Esophagus squamous epithelium (tissue), 5 donors: ENCODE measurements around the gene COX20. TPM values are rescaled to one million over a fixed set of nuclear protein-coding genes. Genes with fewer than 3 reads are reported as not detected.

Experiments used
- DNase-seq: peaks from one replicate; lab custom pipeline; 2025; lab: John Stamatoyannopoulos, UW
- H3K27ac ChIP-seq, 4 donors: fragments of 200-600 bp; sonication (generic); one replicate each; pipeline ENCODE4 v1.5.1; 2016 to 2019; ENCODE audit warnings: mild to moderate bottlenecking in 1 of 4
- H3K27me3 ChIP-seq, 4 donors: fragments of 200-600 bp; sonication (generic); 1 replicate in 3 of 4; 2 replicates in 1 of 4; pipeline versions ENCODE4 v1.5.1 to v1.6.0; 2017 to 2021; ENCODE audit warnings: antibody characterized with exemption in 1 of 4
- H3K36me3 ChIP-seq, 3 donors: fragments of 200-600 bp; sonication (generic); one replicate each; pipeline ENCODE4 v1.5.1; 2016 to 2019
- H3K4me1 ChIP-seq, 3 donors: fragments of 200-600 bp; sonication (generic); one replicate each; pipeline ENCODE4 v1.5.1; 2017 to 2019
- H3K4me3 ChIP-seq, 4 donors: fragments of 200-600 bp; sonication (generic); 1 replicate in 3 of 4; 2 replicates in 1 of 4; pipeline ENCODE4 v1.5.1; 2016 to 2019; ENCODE audit warnings: mild to moderate bottlenecking in 2 of 4, moderate library complexity in 1 of 4
- H3K9me3 ChIP-seq, 3 donors: fragments of 200-600 bp; sonication (generic); one replicate each; pipeline ENCODE4 v1.5.1; 2016 to 2019
- POLR2A ChIP-seq, 4 donors: fragments of 450-650 bp; IDR thresholded peaks; one replicate each; pipeline ENCODE4 v1.6.1; 2017; ENCODE audit warnings: antibody characterized with exemption in 4 of 4, mild to moderate bottlenecking in 4 of 4, moderate library complexity in 3 of 4
- WGBS, 2 donors: methylation state at CpG; one replicate each; pipeline ENCODE4 v1.1.5; 2018; 5-methylcytosine and 5-hydroxymethylcytosine counted together
- intact Hi-C: fragments of 100-400 bp; cut with DNase I; formaldehyde crosslinking; loops from one replicate; pipeline ENCODE4 v1.15.0; 2022
- total RNA-seq, 4 donors: library from RNA; depleted of rRNA; stranded (reverse); fragments of >200 nt; gene quantifications; one replicate each; pipeline ENCODE4 v1.1.0, GENCODE V29; 2016
- TF ChIP-seq, protein P1 (sequence below), 6 experiments: fragments of 450-650 bp in 4 of 6; fragments of 200-600 bp in 2 of 6; sonication (generic) in 2 of 6; IDR thresholded peaks; one replicate each; pipeline ENCODE4 v1.5.1; 2016 to 2019; ENCODE audit warnings: antibody characterized with exemption in 6 of 6, mild to moderate bottlenecking in 4 of 6, moderate library complexity in 4 of 6
- donor health status: DM: yes; HTN: yes; CAD: no.

COX20 gene
- total RNA-seq, 4 donors from 2014 or later = 19.2 to 48.4 (median 37.0) TPM

GRCh38 chr1:244849189-244849866, 13.9 kb downstream of the COX20 start:
- Histone ChIP-seq H3K9me3 (no peaks in the 10 kb centered on the region), H3K27ac (no peak overlapping the region), H3K4me1 (peaks cover 0 to 15% (median 0%) of the 10 kb centered on the region in 3 donors), H3K36me3 (peaks cover 5 to 100% (median 16%) of the 10 kb centered on the region in 3 donors), H3K27me3 (no peaks in the 10 kb centered on the region), H3K4me3 (no peak overlapping the region)
- TF ChIP-seq POLR2A (IDR thresholded peaks at IDR 0.05) = no peak
- TF ChIP-seq, protein P1, sequence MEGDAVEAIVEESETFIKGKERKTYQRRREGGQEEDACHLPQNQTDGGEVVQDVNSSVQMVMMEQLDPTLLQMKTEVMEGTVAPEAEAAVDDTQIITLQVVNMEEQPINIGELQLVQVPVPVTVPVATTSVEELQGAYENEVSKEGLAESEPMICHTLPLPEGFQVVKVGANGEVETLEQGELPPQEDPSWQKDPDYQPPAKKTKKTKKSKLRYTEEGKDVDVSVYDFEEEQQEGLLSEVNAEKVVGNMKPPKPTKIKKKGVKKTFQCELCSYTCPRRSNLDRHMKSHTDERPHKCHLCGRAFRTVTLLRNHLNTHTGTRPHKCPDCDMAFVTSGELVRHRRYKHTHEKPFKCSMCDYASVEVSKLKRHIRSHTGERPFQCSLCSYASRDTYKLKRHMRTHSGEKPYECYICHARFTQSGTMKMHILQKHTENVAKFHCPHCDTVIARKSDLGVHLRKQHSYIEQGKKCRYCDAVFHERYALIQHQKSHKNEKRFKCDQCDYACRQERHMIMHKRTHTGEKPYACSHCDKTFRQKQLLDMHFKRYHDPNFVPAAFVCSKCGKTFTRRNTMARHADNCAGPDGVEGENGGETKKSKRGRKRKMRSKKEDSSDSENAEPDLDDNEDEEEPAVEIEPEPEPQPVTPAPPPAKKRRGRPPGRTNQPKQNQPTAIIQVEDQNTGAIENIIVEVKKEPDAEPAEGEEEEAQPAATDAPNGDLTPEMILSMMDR (IDR thresholded peaks at IDR 0.05) = no peak
- WGBS, 2 donors = 46 to 47% methylated on average over 1 of the region's 1 CpG
- no peak for DNase-seq
- intact Hi-C loops = no loop called here

DNA sequence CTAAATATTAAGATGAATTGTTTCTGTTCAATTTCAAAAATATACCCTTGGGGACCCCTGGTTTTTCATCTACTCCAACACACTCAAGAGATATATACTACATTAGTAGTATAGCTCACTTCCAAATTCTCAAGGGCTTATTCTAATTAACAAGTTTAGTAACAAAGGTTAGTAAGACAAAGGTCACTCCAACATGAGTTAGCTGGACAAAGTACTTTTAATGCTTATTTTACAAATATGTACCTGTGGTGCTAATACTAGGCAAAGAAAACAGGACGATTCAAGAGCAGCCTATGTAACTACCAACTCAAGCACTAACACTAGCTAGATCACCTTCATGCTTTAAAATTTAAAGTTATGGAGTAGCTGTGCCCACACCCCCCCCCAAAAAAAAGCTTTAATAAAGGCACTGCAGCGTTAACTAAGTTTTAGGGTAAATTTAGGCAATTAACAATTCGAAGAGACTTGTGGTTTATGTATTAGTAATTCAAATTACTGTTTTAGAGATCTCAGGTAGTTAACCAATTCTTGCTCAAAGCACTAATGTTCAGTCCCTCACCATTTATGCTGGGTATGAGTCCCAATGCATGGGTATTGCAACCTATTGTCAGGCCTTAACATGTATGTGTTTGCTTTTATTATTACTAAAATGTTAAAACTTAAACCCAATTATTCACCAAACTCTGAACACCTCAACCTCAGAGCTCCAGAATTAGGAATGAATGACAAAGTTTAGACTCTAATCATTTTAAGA, 14.8 kb downstream of the COX20 start:
- Histone ChIP-seq H3K4me3 (no peak overlapping the region), H3K27me3 (no peaks in the 10 kb centered on the region), H3K36me3 (peaks cover 5 to 100% (median 13%) of the 10 kb centered on the region in 3 donors), H3K9me3 (no peaks in the 10 kb centered on the region), H3K4me1 (peaks cover 0 to 22% (median 0%) of the 10 kb centered on the region in 3 donors), H3K27ac (no peak overlapping the region)
- WGBS, 2 donors = 82 to 91% methylated on average over 3 of the region's 3 CpGs
- TF ChIP-seq, protein P1 (IDR thresholded peaks at IDR 0.05) = no peak
- no peak for TF ChIP-seq POLR2A (IDR thresholded peaks at IDR 0.05)
- DNase-seq = no peak
- intact Hi-C loops = no loop called here

- Histone ChIP-seq H3K36me3 (peaks cover 5 to 100% (median 19%) of the 10 kb centered on the region in 3 donors), H3K4me3 (no peak overlapping the region), H3K9me3 (no peaks in the 10 kb centered on the region), H3K4me1 (peaks cover 0 to 28% (median 3%) of the 10 kb centered on the region in 3 donors), H3K27ac (no peak overlapping the region), H3K27me3 (no peaks in the 10 kb centered on the region)
- intact Hi-C loops = no loop called here
- DNase-seq = no peak
- TF ChIP-seq POLR2A (IDR thresholded peaks at IDR 0.05) = no peak
- TF ChIP-seq, protein P1 (IDR thresholded peaks at IDR 0.05) = no peak
- 94 to 100% methylated on average over 2 of the region's 2 CpGs for WGBS, 2 donors
These were observed 15.4 kb downstream of the COX20 start for GRCh38 chr1:244850896-244851295.

- Histone ChIP-seq H3K4me1 (peaks cover 0 to 36% (median 5%) of the 10 kb centered on the region in 3 donors), H3K36me3 (peaks cover 2 to 100% (median 25%) of the 10 kb centered on the region in 3 donors)
- WGBS, 2 donors = 84 to 87% methylated on average over 4 of the region's 4 CpGs
These were observed 16.2 kb downstream of the COX20 start for GRCh38 chr1:244851546-244852231.

More at GRCh38 chr1:244851546-244852231, 16.2 kb downstream of the COX20 start:
- DNase-seq = no peak
- H3K27me3 ChIP-seq = no peaks in the 10 kb centered on the region
- H3K4me3 ChIP-seq = no peak overlapping the region
- no peaks in the 10 kb centered on the region for H3K9me3 ChIP-seq
- intact Hi-C loops = no loop called here
- H3K27ac ChIP-seq = no peak overlapping the region
- TF ChIP-seq, protein P1 (IDR thresholded peaks at IDR 0.05) = no peak
- TF ChIP-seq POLR2A (IDR thresholded peaks at IDR 0.05) = no peak
